Skin epidermis (tissue), 12 donors: ENCODE results near the gene PCYT1A.
"Not testable (repeated sequence)": the region's sequence is repeated elsewhere in the genome, so short reads cannot be mapped to it uniquely, and the experiment has no call there.

ENCODE experiments used
- H3K27ac ChIP-seq, 21 experiments: fragments of 200-600 bp; sonication (generic) in 11 of 21; one replicate each; pipeline ENCODE4 v1.5.0; 2020; ENCODE audit warnings: mild to moderate bottlenecking in 3 of 21, inconsistent platforms in 2 of 21, moderate library complexity in 2 of 21
- H3K4me3 ChIP-seq, 7 experiments: fragments of 200-600 bp; sonication (generic) in 2 of 7; one replicate each; pipeline ENCODE4 v1.5.0; 2020; ENCODE audit warnings: inconsistent platforms in 2 of 7, mild to moderate bottlenecking in 2 of 7, moderate library complexity in 1 of 7

The PCYT1A gene

GRCh38 chr3:196292286-196292923 lies 4.9 kb upstream of the PCYT1A start:
- Histone ChIP-seq H3K4me3 (no peak overlapping the region), H3K27ac (no peak overlapping the region)

GRCh38 chr3:196288141-196288460 lies 575 bp upstream of the PCYT1A start:
- H3K27ac ChIP-seq: peak overlapping the region; percentile 91 to 99 (median 96)
- H3K4me3 ChIP-seq: peak overlapping the region; percentile 66 to 90 (median 81)

GRCh38 chr3:196287090-196287439 lies 461 bp downstream of the PCYT1A start:
- Histone ChIP-seq H3K4me3 (peak overlapping the region; percentile 66 to 90 (median 81)), H3K27ac (peak overlapping the region; percentile 91 to 99 (median 96))

- Histone ChIP-seq H3K27ac (peak overlapping the region in 2 of 21 experiments; percentile 30 to 55), H3K4me3 (no peak overlapping the region)
Observed at GRCh38 chr3:196284396-196284795, 3.1 kb downstream of the PCYT1A start.

GRCh38 chr3:196281962-196282361 lies 5.6 kb downstream of the PCYT1A start:
- Histone ChIP-seq H3K27ac (peak overlapping the region in 2 of 21 experiments; percentile 20 to 27), H3K4me3 (no peak overlapping the region)

- Histone ChIP-seq H3K27ac (peak overlapping the region in 1 of 21 experiments; percentile 27), H3K4me3 (no peak overlapping the region)
Observed at GRCh38 chr3:196280689-196281440, 6.7 kb downstream of the PCYT1A start.

- peak overlapping the region in 1 of 7 experiments; percentile 1 for H3K4me3 ChIP-seq
- H3K27ac ChIP-seq: peak overlapping the region in 14 of 21 experiments; percentile 7 to 86 (median 50)
Observed at GRCh38 chr3:196275126-196275525, 12.4 kb downstream of the PCYT1A start.

GRCh38 chr3:196274585-196274984 lies 12.9 kb downstream of the PCYT1A start:
- Histone ChIP-seq H3K27ac (peak overlapping the region in 15 of 21 experiments; percentile 0 to 86 (median 62)), H3K4me3 (peak overlapping the region in 1 of 7 experiments; percentile 1)

GRCh38 chr3:196273655-196274054 lies 13.9 kb downstream of the PCYT1A start:
- peak overlapping the region in 15 of 21 experiments; percentile 9 to 86 (median 62) for H3K27ac ChIP-seq

GRCh38 chr3:196272826-196273225 lies 14.7 kb downstream of the PCYT1A start:
- Histone ChIP-seq H3K4me3 (no peak overlapping the region), H3K27ac (peak overlapping the region in 2 of 21 experiments; percentile 17 to 45)

More at GRCh38 chr3:196273655-196274054, 13.9 kb downstream of the PCYT1A start:
- no peak overlapping the region for H3K4me3 ChIP-seq

- Histone ChIP-seq H3K4me3 (no peak overlapping the region), H3K27ac (no peak overlapping the region)
Observed at GRCh38 chr3:196270499-196270898, 17.0 kb downstream of the PCYT1A start.

- peak overlapping the region in 9 of 21 experiments; percentile 6 to 54 (median 19) for H3K27ac ChIP-seq
- no peak overlapping the region for H3K4me3 ChIP-seq
Observed at GRCh38 chr3:196268284-196269163, 19.0 kb downstream of the PCYT1A start.

GRCh38 chr3:196263819-196264218 lies 23.7 kb downstream of the PCYT1A start:
- H3K4me3 ChIP-seq: no peak overlapping the region
- H3K27ac ChIP-seq: no peak overlapping the region

GRCh38 chr3:196260784-196261183 lies 26.7 kb downstream of the PCYT1A start:
- no peak overlapping the region for H3K4me3 ChIP-seq
- no peak overlapping the region for H3K27ac ChIP-seq

- Histone ChIP-seq H3K4me3 (no peak overlapping the region), H3K27ac (no peak overlapping the region)
Observed at GRCh38 chr3:196255776-196256175, 31.8 kb downstream of the PCYT1A start.

- no peak overlapping the region for H3K27ac ChIP-seq
- no peak overlapping the region for H3K4me3 ChIP-seq
Observed at GRCh38 chr3:196254376-196255283, 32.9 kb downstream of the PCYT1A start.

- Histone ChIP-seq H3K4me3 (no peak overlapping the region), H3K27ac (no peak overlapping the region)
Observed at GRCh38 chr3:196251918-196252317, 35.6 kb downstream of the PCYT1A start.

- Histone ChIP-seq H3K27ac (no peak overlapping the region), H3K4me3 (no peak overlapping the region)
Observed at GRCh38 chr3:196246612-196247308, 40.8 kb downstream of the PCYT1A start.

- not testable (repeated sequence) for H3K4me3 ChIP-seq, H3K27ac ChIP-seq
Observed at GRCh38 chr3:196244166-196244565, 43.4 kb downstream of the PCYT1A start.
